OCI-LY1 (cell line): ENCODE data around the gene CLCN6.

Experiments used
- EZH2 ChIP-seq: fragments of 200-600 bp; sonication (generic), shearing (Covaris generic); IDR thresholded peaks from 2 replicates; pipeline ENCODE4 v1.8.0; 2017; ENCODE audit warnings: borderline replicate concordance, mixed run types, mild to moderate bottlenecking, antibody characterized with exemption, low read length, moderate library complexity, mixed read lengths
- TF ChIP-seq, protein P1 (sequence below): fragments of 200-600 bp; sonication (generic), shearing (Covaris generic); IDR thresholded peaks from 2 replicates; pipeline ENCODE4 v1.5.1; 2017; ENCODE audit warnings: mild to moderate bottlenecking, antibody characterized with exemption, low read length, moderate library complexity, mixed read lengths

DNA sequence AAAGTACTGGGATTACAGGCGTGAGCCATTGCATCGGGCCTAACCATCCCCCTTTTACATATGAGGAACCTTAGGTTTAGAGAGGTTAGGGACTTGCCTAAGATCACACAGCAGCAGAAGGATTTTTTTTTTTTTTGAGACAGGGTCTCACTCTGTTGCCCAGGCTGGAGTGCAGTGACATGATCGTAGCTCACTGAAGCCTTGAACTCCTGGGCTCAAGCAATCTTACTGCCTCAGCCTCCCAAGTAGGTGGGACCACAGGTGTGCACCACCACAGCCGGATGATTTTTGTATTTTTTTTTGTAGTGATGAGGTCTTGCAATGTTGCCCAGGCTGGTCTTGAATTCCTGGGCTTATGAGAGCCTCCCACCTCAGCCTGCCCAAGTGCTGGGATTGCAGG lies 46.2 kb upstream of the CLCN6 start:
- TF ChIP-seq, protein P1, sequence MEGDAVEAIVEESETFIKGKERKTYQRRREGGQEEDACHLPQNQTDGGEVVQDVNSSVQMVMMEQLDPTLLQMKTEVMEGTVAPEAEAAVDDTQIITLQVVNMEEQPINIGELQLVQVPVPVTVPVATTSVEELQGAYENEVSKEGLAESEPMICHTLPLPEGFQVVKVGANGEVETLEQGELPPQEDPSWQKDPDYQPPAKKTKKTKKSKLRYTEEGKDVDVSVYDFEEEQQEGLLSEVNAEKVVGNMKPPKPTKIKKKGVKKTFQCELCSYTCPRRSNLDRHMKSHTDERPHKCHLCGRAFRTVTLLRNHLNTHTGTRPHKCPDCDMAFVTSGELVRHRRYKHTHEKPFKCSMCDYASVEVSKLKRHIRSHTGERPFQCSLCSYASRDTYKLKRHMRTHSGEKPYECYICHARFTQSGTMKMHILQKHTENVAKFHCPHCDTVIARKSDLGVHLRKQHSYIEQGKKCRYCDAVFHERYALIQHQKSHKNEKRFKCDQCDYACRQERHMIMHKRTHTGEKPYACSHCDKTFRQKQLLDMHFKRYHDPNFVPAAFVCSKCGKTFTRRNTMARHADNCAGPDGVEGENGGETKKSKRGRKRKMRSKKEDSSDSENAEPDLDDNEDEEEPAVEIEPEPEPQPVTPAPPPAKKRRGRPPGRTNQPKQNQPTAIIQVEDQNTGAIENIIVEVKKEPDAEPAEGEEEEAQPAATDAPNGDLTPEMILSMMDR: no peak
- TF ChIP-seq EZH2: no peak
